ENCODE measurements around the gene RAPGEF5. TPM values are rescaled to one million over a fixed set of nuclear protein-coding genes. Genes with fewer than 3 reads are reported as not detected.

The RAPGEF5 gene
- polyA plus RNA-seq, 6 donors from 2014 or later: 1.4 to 6.8 (median 3.0) TPM

- no peak overlapping the region for H3K27ac Mint-ChIP-seq
- H3K4me1 Mint-ChIP-seq: no peaks in the 10 kb centered on the region
- peaks cover 0 to 3% (median 0%) of the 10 kb centered on the region in 7 donors for H3K9me3 Mint-ChIP-seq
- no peaks in the 10 kb centered on the region for H3K36me3 Mint-ChIP-seq
- DNase-seq (no peak), ATAC-seq (ENCODE audit: low read depth in 2 of 2) (no peak)
- no peak overlapping the region for H3K4me3 Mint-ChIP-seq
- H3K27me3 Mint-ChIP-seq: no peaks in the 10 kb centered on the region
These were observed 78.3 kb downstream of the RAPGEF5 start for GRCh38 chr7:22278660-22279059.

GRCh38 chr7:22277375-22277774 lies 79.6 kb downstream of the RAPGEF5 start:
- Mint-ChIP-seq H3K4me1 (no peaks in the 10 kb centered on the region), H3K36me3 (no peaks in the 10 kb centered on the region), H3K9me3 (peaks cover 0 to 3% (median 0%) of the 10 kb centered on the region in 7 donors), H3K27ac (peak overlapping the region in 1 of 6 donors; percentile 16), H3K4me3 (no peak overlapping the region), H3K27me3 (no peaks in the 10 kb centered on the region)
- DNase-seq: no peak
- ATAC-seq (ENCODE audit: low read depth in 2 of 2): no peak

GRCh38 chr7:22275661-22276060 lies 81.3 kb downstream of the RAPGEF5 start:
- no peak overlapping the region for H3K27ac Mint-ChIP-seq
- no peak for ATAC-seq (ENCODE audit: low read depth in 2 of 2)
- H3K4me1 Mint-ChIP-seq: no peaks in the 10 kb centered on the region
- no peaks in the 10 kb centered on the region for H3K36me3 Mint-ChIP-seq
- H3K9me3 Mint-ChIP-seq: peaks cover 0 to 3% (median 0%) of the 10 kb centered on the region in 7 donors
- DNase-seq: no peak
- no peaks in the 10 kb centered on the region for H3K27me3 Mint-ChIP-seq
- no peak overlapping the region for H3K4me3 Mint-ChIP-seq

- Mint-ChIP-seq H3K27ac (no peak overlapping the region), H3K9me3 (peaks cover 0 to 3% (median 0%) of the 10 kb centered on the region in 7 donors), H3K4me1 (no peaks in the 10 kb centered on the region), H3K36me3 (no peaks in the 10 kb centered on the region), H3K27me3 (no peaks in the 10 kb centered on the region), H3K4me3 (no peak overlapping the region)
- DNase-seq (no peak), ATAC-seq (ENCODE audit: low read depth in 2 of 2) (no peak)
These were observed 85.6 kb downstream of the RAPGEF5 start for GRCh38 chr7:22271311-22271710.

- H3K4me3 Mint-ChIP-seq: no peak overlapping the region
- no peaks in the 10 kb centered on the region for H3K4me1 Mint-ChIP-seq
- H3K9me3 Mint-ChIP-seq: peaks cover 0 to 3% (median 0%) of the 10 kb centered on the region in 7 donors
- H3K27me3 Mint-ChIP-seq: no peaks in the 10 kb centered on the region
- no peak overlapping the region for H3K27ac Mint-ChIP-seq
- no peak for ATAC-seq (ENCODE audit: low read depth in 2 of 2)
- no peaks in the 10 kb centered on the region for H3K36me3 Mint-ChIP-seq
- no peak for DNase-seq
These were observed 86.6 kb downstream of the RAPGEF5 start for GRCh38 chr7:22270371-22270770.

- H3K4me3 Mint-ChIP-seq: no peak overlapping the region
- H3K27me3 Mint-ChIP-seq: no peaks in the 10 kb centered on the region
- ATAC-seq (ENCODE audit: low read depth in 2 of 2) (no peak), DNase-seq (no peak)
- H3K36me3 Mint-ChIP-seq: no peaks in the 10 kb centered on the region
- H3K4me1 Mint-ChIP-seq: no peaks in the 10 kb centered on the region
- H3K27ac Mint-ChIP-seq: no peak overlapping the region
- peaks cover 0 to 3% (median 0%) of the 10 kb centered on the region in 7 donors for H3K9me3 Mint-ChIP-seq
These were observed 87.0 kb downstream of the RAPGEF5 start for GRCh38 chr7:22269963-22270362.

GRCh38 chr7:22268884-22269421 lies 88.0 kb downstream of the RAPGEF5 start:
- no peak overlapping the region for H3K4me3 Mint-ChIP-seq
- DNase-seq: no peak
- H3K4me1 Mint-ChIP-seq: no peaks in the 10 kb centered on the region
- no peak for ATAC-seq (ENCODE audit: low read depth in 2 of 2)
- no peaks in the 10 kb centered on the region for H3K36me3 Mint-ChIP-seq
- peaks cover 0 to 2% (median 0%) of the 10 kb centered on the region in 7 donors for H3K9me3 Mint-ChIP-seq
- no peaks in the 10 kb centered on the region for H3K27me3 Mint-ChIP-seq
- H3K27ac Mint-ChIP-seq: peak overlapping the region in 1 of 6 donors; percentile 33

- Mint-ChIP-seq H3K9me3 (no peaks in the 10 kb centered on the region), H3K4me1 (no peaks in the 10 kb centered on the region), H3K36me3 (no peaks in the 10 kb centered on the region), H3K27me3 (no peaks in the 10 kb centered on the region), H3K27ac (no peak overlapping the region), H3K4me3 (no peak overlapping the region)
- DNase-seq: no peak
- ATAC-seq (ENCODE audit: low read depth in 2 of 2): no peak
These were observed 88.9 kb downstream of the RAPGEF5 start for GRCh38 chr7:22267930-22268615.

- DNase-seq: no peak
- Mint-ChIP-seq H3K9me3 (peaks cover 0 to 3% (median 0%) of the 10 kb centered on the region in 7 donors), H3K27me3 (no peaks in the 10 kb centered on the region), H3K4me3 (peak overlapping the region in 1 of 8 donors; percentile 6), H3K4me1 (no peaks in the 10 kb centered on the region), H3K27ac (peak overlapping the region in 2 of 6 donors; percentile 21 to 58), H3K36me3 (peaks cover 9 to 11% of the 10 kb centered on the region in 2 donors)
- no peak for ATAC-seq (ENCODE audit: low read depth in 2 of 2)
These were observed 94.4 kb downstream of the RAPGEF5 start for GRCh38 chr7:22262538-22262937.

GRCh38 chr7:22256541-22257096 lies 100.3 kb downstream of the RAPGEF5 start:
- H3K9me3 Mint-ChIP-seq: peaks cover 0 to 3% (median 0%) of the 10 kb centered on the region in 7 donors
- ATAC-seq (ENCODE audit: low read depth in 2 of 2) (no peak), DNase-seq (no peak)
- H3K27me3 Mint-ChIP-seq: no peaks in the 10 kb centered on the region
- H3K4me3 Mint-ChIP-seq: no peak overlapping the region
- peaks cover 0 to 3% (median 0%) of the 10 kb centered on the region in 3 donors for H3K4me1 Mint-ChIP-seq
- H3K27ac Mint-ChIP-seq: peak overlapping the region in 1 of 6 donors; percentile 21
- H3K36me3 Mint-ChIP-seq: peaks cover 9 to 11% of the 10 kb centered on the region in 2 donors

GRCh38 chr7:22255834-22256233 lies 101.1 kb downstream of the RAPGEF5 start:
- DNase-seq (no peak), ATAC-seq (ENCODE audit: low read depth in 2 of 2) (no peak)
- Mint-ChIP-seq H3K4me1 (peaks cover 0 to 3% (median 0%) of the 10 kb centered on the region in 3 donors), H3K4me3 (no peak overlapping the region), H3K27me3 (no peaks in the 10 kb centered on the region), H3K9me3 (peaks cover 0 to 3% (median 0%) of the 10 kb centered on the region in 7 donors), H3K27ac (no peak overlapping the region), H3K36me3 (peaks cover 9 to 11% of the 10 kb centered on the region in 2 donors)

- peaks cover 0 to 3% (median 0%) of the 10 kb centered on the region in 3 donors for H3K4me1 Mint-ChIP-seq
- ATAC-seq (ENCODE audit: low read depth in 2 of 2) (no peak), DNase-seq (no peak)
- no peaks in the 10 kb centered on the region for H3K27me3 Mint-ChIP-seq
- peak overlapping the region in 1 of 6 donors; percentile 36 for H3K27ac Mint-ChIP-seq
- peaks cover 0 to 3% (median 0%) of the 10 kb centered on the region in 7 donors for H3K9me3 Mint-ChIP-seq
- peak overlapping the region in 1 of 8 donors; percentile 12 for H3K4me3 Mint-ChIP-seq
- peaks cover 9 to 11% of the 10 kb centered on the region in 2 donors for H3K36me3 Mint-ChIP-seq
These were observed 101.6 kb downstream of the RAPGEF5 start for GRCh38 chr7:22255342-22255741.

GRCh38 chr7:22252936-22253536 lies 103.9 kb downstream of the RAPGEF5 start:
- no peaks in the 10 kb centered on the region for H3K27me3 Mint-ChIP-seq
- H3K4me1 Mint-ChIP-seq: peaks cover 0 to 3% (median 0%) of the 10 kb centered on the region in 3 donors
- no peak overlapping the region for H3K27ac Mint-ChIP-seq
- H3K4me3 Mint-ChIP-seq: no peak overlapping the region
- DNase-seq (no peak), ATAC-seq (ENCODE audit: low read depth in 2 of 2) (no peak)
- H3K9me3 Mint-ChIP-seq: no peaks in the 10 kb centered on the region
- no peaks in the 10 kb centered on the region for H3K36me3 Mint-ChIP-seq
